ENCODE data around the gene PEPD.

The PEPD gene

DNA sequence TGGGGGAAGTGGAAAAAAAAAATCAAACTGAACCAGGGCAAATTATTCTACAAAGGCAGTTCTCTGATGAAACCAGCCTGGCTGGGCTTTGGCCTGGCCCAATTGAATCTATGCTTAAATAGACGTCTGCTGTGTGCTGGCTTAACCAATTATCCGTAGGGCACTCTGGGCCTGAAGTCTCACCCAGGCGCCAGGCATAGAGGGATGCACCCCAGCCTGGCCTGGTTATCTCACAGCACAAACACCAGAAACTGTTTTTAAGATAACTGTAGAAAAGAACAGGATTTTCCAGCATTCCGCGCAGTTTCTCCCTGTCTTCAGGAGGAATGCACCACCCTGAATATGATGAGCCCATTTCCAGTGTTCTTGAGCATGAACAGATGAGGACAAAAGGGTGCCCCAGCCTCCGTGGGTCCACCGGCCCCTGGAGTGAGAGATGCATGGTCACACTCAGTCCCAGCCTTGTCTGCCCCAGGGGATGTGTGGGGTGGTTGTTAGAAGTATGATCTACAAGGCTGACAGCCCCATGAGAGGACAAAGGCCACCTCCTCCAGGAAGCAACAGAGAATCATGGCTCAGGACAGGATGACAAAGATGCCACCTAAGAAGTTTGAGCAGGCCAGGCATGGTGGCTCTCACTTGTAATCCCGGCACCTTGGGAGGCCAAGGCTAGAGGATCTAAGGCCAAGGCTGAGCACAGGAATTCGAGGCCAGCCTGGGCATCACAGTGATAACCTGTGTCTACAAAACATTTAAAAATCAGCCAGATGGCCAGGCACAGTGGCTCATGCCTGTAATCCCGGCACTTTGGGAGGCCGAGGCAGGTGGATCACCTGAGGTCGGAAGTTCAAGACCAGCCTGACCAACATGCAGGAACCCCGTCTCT is 50.2 kb downstream of the PEPD start:
- no peak for DNase-seq

DNA sequence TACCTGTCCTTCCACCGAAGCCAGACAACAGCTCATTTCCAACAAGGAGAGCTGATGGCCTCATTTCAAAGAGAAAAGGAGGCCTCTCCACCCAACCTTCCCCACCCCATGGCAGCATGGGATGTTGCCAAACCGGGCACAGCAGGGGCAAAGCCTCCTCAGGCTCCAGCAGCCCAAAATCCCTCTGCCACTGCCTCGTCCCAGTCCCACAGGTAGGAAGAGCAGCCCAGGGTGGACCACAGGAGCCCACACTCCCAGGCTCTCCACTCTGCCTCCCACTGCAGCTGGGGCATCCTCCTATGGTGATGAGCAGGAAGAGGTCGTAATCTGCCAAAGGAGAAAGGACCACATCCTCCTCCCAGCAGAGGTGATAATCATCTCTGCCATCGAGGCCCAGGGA is 50.9 kb downstream of the PEPD start:
- DNase-seq: no peak

DNA sequence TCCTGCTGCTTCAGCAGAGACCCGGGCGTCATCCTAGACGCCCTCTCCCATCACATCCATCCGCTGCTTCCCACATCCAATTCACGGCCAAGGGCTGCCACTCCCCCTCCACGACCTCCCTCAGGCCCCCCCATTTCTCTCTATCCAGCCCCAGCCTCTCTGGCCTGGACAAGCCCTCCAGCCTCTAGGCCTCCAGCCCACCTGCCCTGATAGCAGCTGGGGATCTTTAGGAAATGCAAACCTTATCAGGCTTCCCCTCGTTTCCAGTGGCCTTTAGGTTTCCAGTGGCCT is 51.6 kb downstream of the PEPD start:
- DNase-seq: no peak

DNA sequence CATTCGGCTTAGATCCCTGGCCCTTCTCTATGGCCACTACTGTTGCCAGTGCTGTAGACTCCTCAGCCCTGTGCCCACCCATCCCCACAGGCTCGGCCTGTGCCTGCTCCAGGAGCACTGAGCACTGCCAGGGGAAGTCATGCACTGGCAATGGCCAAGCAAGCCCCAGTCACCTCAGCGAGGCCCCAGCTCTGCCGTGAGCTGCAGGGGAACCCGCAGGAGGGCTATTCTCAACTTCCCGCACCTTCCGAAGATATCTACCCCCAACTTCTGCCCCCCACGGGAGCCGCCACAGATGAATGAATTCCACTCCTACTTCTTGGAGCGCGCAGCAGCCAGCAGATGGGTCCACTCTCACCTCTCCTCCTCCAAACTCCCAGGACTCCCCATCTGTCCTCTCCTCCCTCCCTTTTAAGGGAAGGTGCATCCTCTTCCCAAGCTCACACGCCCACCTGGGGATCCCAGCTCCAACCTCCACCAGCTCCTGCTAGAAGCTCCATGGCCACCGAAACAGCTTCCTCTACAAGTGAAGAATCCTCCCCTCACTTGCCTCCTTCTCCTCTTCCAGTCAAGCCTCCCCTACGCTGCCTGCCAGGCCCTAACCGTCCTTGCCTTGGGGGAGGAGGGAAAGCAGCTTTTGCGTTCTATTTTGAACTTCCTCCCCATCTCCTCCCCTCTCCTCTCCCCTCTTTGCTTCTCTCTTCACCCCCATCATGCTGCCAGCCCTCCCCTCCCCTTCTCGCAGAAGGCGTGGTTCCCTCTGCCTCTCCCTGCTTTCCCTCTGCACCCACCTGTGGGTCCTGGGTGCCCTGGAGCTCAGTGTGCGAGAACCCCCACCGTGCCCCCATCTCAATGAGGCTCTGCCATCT is 52.2 kb downstream of the PEPD start:
- DNase-seq: no peak

DNA sequence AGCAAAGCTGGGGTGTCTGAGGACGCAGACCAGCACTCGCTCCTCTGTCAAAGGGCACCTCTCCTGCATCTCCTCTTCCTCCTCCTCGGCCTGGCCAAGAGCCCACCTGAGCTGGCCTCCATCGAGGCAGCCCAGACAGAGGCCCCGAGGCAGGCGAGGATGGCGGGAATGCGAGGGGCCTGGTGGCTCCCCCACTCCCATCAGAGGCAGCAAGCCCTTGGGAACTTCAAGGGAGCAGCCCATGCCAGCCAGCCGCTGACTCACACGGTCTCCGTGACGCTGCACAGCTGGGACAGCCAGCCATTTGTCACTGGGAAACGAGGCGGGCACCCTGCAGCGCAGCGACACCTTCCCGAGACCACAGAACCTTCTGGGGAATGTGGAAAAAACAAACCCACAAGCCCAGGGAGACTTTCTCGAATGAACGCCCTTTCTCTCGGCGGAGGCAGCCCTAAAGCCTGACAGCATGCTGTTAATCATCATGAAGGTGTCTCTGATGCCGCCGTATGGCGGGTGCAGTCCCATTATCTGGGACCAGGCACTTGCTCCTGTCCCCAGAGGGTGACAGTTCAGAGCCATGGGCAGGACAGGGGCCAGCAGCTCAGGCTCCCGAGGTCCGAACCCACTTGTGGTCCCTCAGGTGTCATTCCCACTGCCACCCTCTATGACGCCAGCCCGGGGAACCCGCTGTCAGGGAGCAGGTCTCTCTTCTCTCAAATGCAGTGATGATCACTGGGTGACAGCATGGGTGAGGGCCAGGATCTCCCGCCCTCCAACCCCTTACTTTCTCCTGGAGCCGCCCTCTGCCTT is 53.0 kb downstream of the PEPD start:
- DNase-seq: peak; percentile 24

DNA sequence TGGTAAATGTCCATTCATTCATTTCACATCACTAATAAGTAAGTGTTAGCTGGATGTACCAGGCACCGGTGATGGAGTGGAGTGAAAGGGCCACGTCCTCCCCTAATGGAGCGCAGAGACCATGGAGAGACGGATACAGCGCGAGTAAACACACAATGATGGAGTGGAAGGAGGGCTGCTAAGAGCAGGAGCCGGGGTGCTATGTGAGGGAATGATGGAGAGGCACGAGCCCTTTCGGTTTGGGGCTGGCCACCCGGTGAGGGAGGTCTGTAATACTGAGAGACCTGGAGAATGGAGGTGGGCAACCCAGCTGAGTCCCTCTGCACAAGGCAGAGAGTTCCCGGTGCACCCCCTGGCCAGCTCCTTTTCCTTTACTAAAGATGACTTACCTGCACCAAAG is 53.7 kb downstream of the PEPD start:
- no peak for DNase-seq

DNA sequence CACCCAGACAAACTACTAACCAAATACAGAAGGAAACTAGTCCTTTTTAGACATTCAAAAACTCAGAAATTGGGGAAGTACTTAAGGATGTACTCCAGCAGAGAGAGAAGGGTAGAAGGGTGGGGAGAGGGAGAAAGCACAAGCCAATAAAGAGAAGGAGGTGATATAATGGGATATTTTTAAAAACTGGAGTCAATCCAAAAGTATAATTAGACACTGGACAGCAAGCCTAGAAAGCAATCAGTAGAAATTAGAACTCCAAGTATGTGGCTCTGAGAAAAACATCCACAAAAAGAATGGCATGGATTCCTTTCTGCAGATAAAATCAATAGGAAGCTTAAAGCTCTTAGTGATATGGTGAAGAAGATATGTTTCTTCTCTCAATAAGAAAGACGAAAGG is 55.8 kb downstream of the PEPD start:
- DNase-seq: no peak

DNA sequence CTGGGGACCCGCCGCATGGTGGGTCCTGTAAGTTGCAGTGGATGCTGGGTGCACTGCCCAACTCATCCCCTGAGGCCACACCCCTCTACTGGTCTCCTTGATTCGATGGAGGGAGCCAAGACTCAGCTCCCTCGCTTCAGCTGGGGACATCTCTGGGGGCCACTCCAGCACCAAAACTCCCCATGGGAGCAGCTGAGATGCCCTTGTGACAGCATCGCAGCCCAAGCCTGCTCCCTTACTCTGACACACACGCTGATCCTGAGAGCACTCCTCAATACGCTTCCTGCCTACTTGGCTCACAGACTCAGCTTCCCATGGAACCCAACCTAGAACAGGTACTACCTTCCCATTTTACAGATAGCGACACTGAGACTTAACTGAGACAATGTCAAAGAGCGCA is 56.2 kb downstream of the PEPD start:
- DNase-seq: no peak

DNA sequence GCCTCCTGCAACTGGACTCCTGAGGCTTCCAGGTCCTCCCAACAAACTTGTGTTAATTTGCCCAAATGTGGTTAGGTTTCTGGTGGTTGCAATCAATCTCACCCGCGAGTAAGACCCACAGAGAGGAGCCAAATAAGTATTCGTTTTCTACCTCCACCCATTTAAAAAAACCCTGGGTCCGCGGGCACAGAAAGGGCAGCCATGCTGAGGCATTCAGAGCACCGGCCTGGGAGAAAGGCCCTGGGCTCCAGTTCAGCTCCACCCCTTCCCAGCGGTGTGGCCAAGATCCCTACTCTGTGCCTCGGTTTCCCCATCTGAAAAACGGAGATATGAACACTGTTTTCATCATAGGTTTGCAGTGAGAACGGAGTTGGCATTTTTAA is 56.9 kb downstream of the PEPD start:
- DNase-seq: no peak

DNA sequence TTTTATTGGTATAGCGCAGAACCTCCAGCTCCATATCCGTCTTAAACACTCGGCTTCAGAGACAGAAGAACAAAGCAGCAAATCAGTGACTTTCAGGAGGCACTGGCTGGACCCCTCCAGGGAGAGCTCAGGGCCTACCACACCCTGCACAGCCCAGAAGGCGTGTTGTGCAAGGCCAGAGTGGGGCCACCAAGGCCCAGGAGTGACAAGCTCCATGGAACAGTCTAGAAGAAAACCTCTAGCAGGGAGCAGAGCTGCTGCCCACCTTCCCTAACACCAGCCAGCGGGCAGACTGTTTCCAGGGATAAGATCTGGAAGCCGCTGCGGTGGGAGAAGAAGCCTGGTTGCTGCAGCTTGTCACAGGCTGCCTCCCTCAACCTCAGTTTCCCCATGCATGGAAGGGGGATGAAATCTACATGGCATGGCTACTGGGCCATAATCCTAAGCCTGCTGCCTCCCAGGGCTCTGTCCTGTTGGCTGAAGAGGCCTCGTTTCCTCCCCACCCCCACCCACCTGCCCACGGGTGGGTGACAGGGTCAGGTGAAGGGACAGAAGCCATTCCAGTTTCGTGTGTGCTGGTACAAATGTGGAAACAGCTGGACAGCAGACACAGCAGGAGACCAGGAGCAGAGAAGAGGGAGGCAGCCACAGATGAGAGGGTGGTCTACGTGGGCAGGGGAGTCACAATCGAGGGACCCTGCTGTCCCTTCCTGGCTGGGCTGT is 57.4 kb downstream of the PEPD start:
- DNase-seq: no peak

DNA sequence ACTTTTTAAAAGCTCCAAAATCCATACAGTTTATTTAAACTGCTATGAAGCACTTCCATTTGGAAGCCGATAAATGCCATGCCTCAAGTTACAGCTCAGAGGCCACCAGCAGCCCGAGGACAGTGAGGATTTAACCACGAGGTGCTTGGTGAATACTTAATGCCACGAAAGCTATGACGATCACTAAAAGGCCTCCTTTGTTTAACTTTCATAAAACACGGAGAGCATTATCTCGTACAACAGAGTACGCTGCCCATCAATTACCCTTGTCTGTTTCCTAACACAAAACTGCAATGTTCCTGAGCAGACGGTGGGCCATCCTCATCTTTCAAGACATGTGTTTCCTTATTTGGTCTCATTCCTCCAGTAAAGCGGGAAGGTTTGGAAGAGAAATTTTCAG is 58.4 kb downstream of the PEPD start:
- DNase-seq: no peak

DNA sequence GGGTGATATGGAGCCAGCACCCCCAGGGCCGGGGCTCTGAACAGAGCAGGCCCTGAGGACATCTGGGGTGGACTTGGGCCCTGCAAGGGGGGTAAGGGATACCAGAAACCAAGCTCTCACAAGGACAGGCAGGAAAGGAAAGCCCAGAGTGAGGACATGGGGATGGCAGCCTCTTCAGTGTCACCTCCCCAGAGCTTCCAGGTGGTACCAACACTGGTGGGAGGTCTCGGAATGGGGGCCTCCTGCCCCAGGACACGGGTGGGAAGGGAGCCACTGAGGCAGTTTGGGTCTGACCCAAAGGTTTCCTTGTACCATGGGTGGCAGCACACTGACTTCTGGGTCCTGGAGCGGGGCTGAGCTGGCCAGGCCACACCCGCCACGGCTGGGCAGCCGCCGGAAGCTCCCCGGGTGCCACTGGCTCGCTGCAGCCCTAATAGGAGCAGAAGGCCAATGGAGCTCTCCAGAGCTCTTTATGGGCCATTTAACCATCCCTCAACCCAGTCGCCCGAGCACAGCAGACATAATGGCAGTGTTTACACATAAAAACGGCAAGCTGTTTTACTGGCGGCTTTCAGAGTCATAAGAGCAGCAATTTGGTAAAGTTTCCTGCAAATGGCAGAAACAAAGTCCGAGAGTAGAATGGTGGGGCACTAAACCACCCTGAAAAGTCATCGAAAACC is 59.3 kb downstream of the PEPD start:
- DNase-seq: no peak

DNA sequence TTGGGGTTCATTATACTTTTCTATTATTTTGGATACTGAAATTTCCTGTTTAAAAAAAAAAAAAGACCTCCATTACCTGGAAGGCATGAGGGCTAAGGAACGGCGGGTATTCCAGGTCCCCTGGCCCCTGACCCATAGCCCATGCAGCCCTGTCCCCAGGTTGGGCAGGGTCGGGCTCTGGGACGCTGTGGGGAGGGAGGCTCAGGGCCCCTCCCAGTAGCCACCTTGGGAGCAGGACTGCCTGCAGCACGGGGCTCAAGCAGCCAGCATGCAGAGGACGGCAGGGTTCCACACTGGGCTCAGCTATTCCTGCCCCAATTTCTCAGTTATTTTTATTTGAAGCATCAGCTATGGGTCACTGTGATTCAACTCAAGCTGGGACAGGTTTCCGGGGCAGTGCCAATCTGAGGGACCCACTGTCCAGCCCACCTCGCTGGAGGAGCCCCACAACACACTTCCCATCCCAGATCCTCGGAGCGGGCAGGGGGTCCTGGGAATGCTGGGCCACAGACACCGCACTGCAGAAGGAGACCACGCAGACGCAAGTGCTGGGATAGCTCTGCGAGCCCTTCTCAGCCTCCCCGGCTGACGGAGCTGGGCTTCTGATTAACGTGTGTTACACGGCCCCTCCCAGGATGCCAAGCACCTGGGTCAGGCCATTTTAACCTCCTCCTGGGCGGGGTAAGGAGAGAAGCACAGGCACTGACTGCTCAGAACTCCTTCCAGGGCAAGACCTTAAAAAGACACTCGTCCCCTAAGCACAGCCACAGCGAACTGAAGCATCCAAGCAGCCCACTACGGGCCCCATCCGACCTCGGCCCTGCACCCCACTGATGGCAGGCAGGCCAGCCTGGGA is 60.1 kb downstream of the PEPD start:
- DNase-seq: no peak

DNA sequence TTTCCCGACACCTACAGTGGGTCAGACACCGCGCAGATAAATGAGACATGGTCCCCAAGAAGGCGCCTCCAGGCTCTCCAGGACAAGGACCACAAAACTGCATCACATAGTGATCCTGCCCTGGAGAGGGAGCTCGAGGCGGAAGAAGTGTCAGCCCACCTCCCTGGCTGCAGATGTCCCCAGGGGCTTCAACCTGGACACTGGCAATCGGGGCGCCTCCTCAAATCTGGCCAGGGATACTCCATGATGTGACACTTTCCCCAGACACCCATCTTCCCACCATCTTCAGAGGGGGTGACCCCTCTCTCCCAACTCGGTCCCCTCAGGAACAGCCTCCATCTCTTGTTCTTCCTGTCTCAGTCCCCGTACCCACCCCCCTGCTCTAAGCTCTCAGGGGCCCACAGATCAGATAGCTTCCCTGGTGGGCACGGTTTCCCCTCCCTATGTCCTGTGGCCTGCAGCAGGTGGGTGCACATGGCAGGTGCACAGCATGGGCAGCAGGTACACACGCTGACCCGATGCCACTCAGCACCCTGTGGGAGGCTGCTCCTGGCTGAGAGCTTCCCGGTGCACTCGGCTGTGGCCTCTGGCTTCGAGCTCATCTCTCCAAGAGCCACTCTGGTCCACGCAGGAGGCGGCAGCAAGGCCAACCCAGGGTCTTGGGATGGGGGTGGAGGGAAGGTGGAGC is 61.2 kb downstream of the PEPD start:
- no peak for DNase-seq

DNA sequence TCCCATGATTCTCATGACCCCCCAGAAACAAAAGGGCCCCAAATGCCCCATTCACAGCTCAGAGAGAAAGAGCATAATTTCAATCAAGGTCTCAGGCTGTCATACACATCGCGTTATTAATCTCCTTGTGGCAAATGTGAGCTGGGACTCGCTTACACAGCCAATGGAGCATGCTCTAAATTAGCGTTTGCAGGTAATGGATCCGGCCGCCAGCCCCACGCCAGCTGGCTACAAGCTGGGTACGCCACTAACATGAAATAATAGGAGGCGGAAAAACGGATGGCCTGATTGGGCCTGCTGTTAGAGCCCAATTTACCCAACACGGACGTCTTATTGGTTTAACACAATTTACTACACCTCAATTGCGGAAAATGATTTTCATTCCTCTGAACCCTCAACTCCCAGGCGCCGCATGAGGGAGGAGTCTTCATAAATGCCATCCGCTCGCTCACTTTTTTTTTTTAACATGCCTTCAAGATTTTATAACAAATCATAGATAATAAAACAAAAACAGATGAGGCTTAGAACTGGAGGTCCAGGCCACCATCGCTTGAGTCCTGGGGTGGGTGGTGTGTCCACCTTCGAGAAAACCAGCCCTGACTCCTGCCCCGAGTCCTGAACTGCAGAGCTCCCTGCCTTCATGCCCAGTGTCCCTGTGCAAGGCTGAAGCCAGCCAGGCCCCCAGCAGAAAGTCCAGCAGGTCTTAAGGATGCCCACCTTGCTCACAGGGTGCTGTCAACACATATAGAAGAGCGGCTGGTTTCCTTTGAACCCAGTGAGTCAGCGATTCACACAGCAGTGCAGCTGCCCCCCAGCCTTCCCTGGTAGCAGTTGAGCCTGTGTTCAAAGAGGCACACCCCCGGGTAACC is 62.1 kb downstream of the PEPD start:
- DNase-seq: no peak

DNA sequence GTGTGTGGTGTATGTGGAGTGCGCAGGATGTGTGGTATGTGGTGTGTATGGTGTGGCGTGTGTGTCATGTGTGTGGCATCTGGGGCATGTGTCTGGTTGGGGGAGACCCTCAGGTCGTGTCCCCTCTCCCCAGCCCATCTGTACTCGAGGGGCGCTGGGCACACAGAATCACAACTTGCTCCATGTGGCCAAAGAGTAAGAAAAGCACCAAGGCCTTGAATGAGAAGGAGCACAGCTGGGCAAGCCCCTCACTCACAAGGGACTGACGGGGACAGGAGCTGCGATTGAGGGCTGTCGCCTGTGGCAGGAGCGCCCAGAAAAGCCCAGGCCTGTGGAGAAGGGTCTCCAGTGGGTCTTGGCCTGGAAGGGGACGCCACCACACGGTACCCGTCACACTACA is 62.8 kb downstream of the PEPD start:
- no peak for DNase-seq

DNA sequence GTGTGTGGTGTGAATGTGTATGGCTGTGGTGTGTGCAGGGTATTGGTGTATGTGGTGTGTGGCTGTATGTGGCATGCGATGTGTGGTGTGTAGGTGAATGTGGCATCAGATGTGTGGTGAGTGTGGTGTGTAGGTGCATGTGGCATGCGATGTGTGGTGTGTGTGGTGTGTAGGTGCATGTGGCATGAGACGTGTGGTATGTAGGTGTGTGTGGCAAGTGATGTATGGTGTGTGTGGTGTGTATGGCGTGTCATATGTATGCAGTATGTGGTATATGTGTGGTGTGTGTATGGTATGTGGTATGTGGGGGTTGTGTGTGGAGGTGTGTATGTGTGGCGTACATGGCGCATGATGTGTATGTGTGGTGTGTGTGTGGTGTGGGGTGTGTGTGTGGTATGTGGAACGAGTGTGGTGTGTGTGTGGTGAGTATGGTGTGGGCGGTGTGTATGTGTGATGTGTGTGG is 63.4 kb downstream of the PEPD start:
- DNase-seq: no peak

DNA sequence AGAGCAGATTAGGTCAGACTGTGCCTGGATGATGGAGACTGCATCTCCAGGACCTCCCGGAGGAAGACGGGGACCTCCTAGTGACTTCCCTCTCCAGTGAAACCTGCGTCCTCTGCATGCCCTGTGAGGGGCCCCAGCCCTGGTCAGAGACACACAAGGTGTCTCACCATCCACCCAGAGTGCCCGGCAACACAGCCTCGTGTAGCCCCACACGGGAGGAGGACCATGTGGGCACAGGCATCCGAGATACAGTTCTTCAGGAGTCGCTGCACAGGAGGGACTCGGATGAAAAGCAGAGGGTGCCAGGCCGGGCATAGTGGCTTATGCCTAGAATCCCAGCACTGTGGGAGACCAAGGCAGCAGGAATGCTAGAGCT is 64.8 kb downstream of the PEPD start:
- no peak for DNase-seq
